SU-DHL-6 (cell line): ENCODE results near the gene ITGAL.
"Not testable (repeated sequence)": the region's sequence is repeated elsewhere in the genome, so short reads cannot be mapped to it uniquely, and the experiment has no call there.

Source experiments
- H2AFZ ChIP-seq: fragments of 200-600 bp; sonication (generic); 2 replicates; pipeline ENCODE4 v1.6.1; 2014; ENCODE audit warnings: low read depth, mild to moderate bottlenecking, moderate library complexity, mixed read lengths, antibody characterized with exemption, low read length; ENCODE audit not compliant: severe bottlenecking
- H3F3A ChIP-seq: fragments of 200-600 bp; shearing (Covaris generic); 2 replicates; pipeline ENCODE4 v1.6.0; 2016; ENCODE audit warnings: antibody characterized with exemption, mild to moderate bottlenecking; ENCODE audit not compliant: insufficient read depth
- H3K27ac ChIP-seq: fragments of 200-600 bp; sonication (generic); 2 replicates; pipeline ENCODE4 v1.5.1; 2016; ENCODE audit warnings: low read depth, mild to moderate bottlenecking, low read length, moderate library complexity, mixed read lengths
- H3K27me3 ChIP-seq: fragments of 200-600 bp; sonication (generic), shearing (Covaris generic); 2 replicates; pipeline ENCODE4 v1.6.0; 2014; ENCODE audit warnings: mild to moderate bottlenecking, low read length
- H3K36me3 ChIP-seq: fragments of 200-600 bp; sonication (generic); 2 replicates; pipeline ENCODE4 v1.6.1; 2014; ENCODE audit warnings: mild to moderate bottlenecking, low read length, mixed read lengths
- H3K4me2 ChIP-seq: fragments of 300-600, 200-600 bp; shearing (Covaris generic), sonication (generic); 2 replicates; pipeline ENCODE4 v1.6.0; 2014; ENCODE audit warnings: low read length, low read depth, mild to moderate bottlenecking; ENCODE audit not compliant: poor library complexity, severe bottlenecking
- H3K4me3 ChIP-seq: fragments of 200-600 bp; sonication (generic); 2 replicates; pipeline ENCODE4 v1.5.1; 2014; ENCODE audit warnings: antibody characterized with exemption, low read length, mild to moderate bottlenecking, mixed read lengths; ENCODE audit not compliant: insufficient read depth, poor library complexity, severe bottlenecking
- H3K79me2 ChIP-seq: fragments of 200-600 bp; sonication (generic); 2 replicates; pipeline ENCODE4 v1.6.1; 2014; ENCODE audit warnings: mild to moderate bottlenecking, low read length, moderate library complexity; ENCODE audit not compliant: insufficient read depth
- H3K9ac ChIP-seq: fragments of 200-600 bp; sonication (generic); 2 replicates; pipeline ENCODE4 v1.7.0; 2014; ENCODE audit warnings: mild to moderate bottlenecking, low read length
- H3K9me2 ChIP-seq: fragments of 200-600 bp; sonication (generic); replicated peaks from 2 replicates; pipeline ENCODE4 v1.6.1; 2014; ENCODE audit warnings: low read length; ENCODE audit not compliant: insufficient read depth
- H3K9me3 ChIP-seq: fragments of 200-600 bp; sonication (generic); 2 replicates; pipeline ENCODE4 v1.6.1; 2014; ENCODE audit warnings: low read length, mixed read lengths; ENCODE audit not compliant: insufficient read depth
- H4K20me1 ChIP-seq: fragments of 200-600 bp; sonication (generic); 2 replicates; pipeline ENCODE4 v1.6.1; 2014; ENCODE audit warnings: low read depth, mild to moderate bottlenecking, antibody characterized with exemption, low read length, moderate library complexity, mixed read lengths
- CTCF ChIP-seq: fragments of 200-600 bp; sonication (generic); IDR thresholded peaks from one replicate; pipeline ENCODE4 v1.5.1; 2017; ENCODE audit warnings: antibody characterized with exemption, mild to moderate bottlenecking, low read length, moderate library complexity; ENCODE audit not compliant: insufficient read depth, poor library complexity, severe bottlenecking
- EZH2phosphoT487 ChIP-seq: fragments of 200-600 bp; sonication (generic), shearing (Covaris generic); conservative IDR thresholded peaks from 2 replicates; pipeline ENCODE4 v1.6.1; 2018; ENCODE audit warnings: mild to moderate bottlenecking, antibody characterized with exemption, low read length, moderate library complexity, mixed read lengths

ITGAL gene

GRCh38 chr16:30457743-30458560 lies 14.6 kb upstream of the ITGAL start:
- no peaks in the 10 kb centered on the region for H3K9me3 ChIP-seq
- H3K36me3 ChIP-seq = no peaks in the 10 kb centered on the region
- no peaks in the 10 kb centered on the region for H4K20me1 ChIP-seq
- peak overlapping the region; percentile 98 for H3K27ac ChIP-seq
- peaks cover 16% of the 10 kb centered on the region; the same call in 1 of the 2 replicates for H3K79me2 ChIP-seq
- H3K9me2 ChIP-seq = no peaks in the 10 kb centered on the region
- H3K4me2 ChIP-seq = peak overlapping the region; percentile 72
- no peak overlapping the region for H3K4me3 ChIP-seq
- H2AFZ ChIP-seq = no peak overlapping the region
- H3K27me3 ChIP-seq = no peaks in the 10 kb centered on the region
- TF ChIP-seq CTCF (no peak), EZH2phosphoT487 (no peak)
- peak overlapping the region; percentile 71 for H3K9ac ChIP-seq
- peaks cover 95% of the 10 kb centered on the region for H3F3A ChIP-seq

GRCh38 chr16:30458561-30459394 lies 13.8 kb upstream of the ITGAL start:
- H3K9me2 ChIP-seq = no peaks in the 10 kb centered on the region
- peak overlapping the region; percentile 71 for H3K9ac ChIP-seq
- TF ChIP-seq EZH2phosphoT487 = no peak
- TF ChIP-seq CTCF = no peak
- peaks cover 10% of the 10 kb centered on the region; the same call in 1 of the 2 replicates for H3K79me2 ChIP-seq
- H2AFZ ChIP-seq = no peak overlapping the region
- peak overlapping the region; percentile 42 for H3K4me3 ChIP-seq
- H3K4me2 ChIP-seq = peak overlapping the region; percentile 72
- H3K9me3 ChIP-seq = no peaks in the 10 kb centered on the region
- H3K27me3 ChIP-seq = no peaks in the 10 kb centered on the region
- H3K36me3 ChIP-seq = no peaks in the 10 kb centered on the region
- H3F3A ChIP-seq = peaks cover 95% of the 10 kb centered on the region
- H3K27ac ChIP-seq = peak overlapping the region; percentile 98
- H4K20me1 ChIP-seq = no peaks in the 10 kb centered on the region

- no peaks in the 10 kb centered on the region for H3K9me2 ChIP-seq
- H2AFZ ChIP-seq = no peak overlapping the region
- TF ChIP-seq EZH2phosphoT487 (no peak), CTCF (no peak)
- H3K27me3 ChIP-seq = no peaks in the 10 kb centered on the region
- peak overlapping the region; percentile 72 for H3K4me2 ChIP-seq
- H3K27ac ChIP-seq = peak overlapping the region; percentile 98
- H3K4me3 ChIP-seq = peak overlapping the region; percentile 42
- no peaks in the 10 kb centered on the region for H3K36me3 ChIP-seq
- H3K9ac ChIP-seq = peak overlapping the region; percentile 71
- H3F3A ChIP-seq = peaks cover 94% of the 10 kb centered on the region
- H4K20me1 ChIP-seq = no peaks in the 10 kb centered on the region
- H3K79me2 ChIP-seq = peaks cover 4% of the 10 kb centered on the region; the same call in 1 of the 2 replicates
- H3K9me3 ChIP-seq = no peaks in the 10 kb centered on the region
These were observed 13.1 kb upstream of the ITGAL start for GRCh38 chr16:30459456-30459855.

GRCh38 chr16:30461426-30461825 lies 11.1 kb upstream of the ITGAL start:
- not testable (repeated sequence) for H3K9me3 ChIP-seq, H3K79me2 ChIP-seq, H3K9me2 ChIP-seq, H3K27me3 ChIP-seq, H2AFZ ChIP-seq, H3K36me3 ChIP-seq, H4K20me1 ChIP-seq, H3K4me3 ChIP-seq
- Histone ChIP-seq H3K27ac (peak overlapping the region; percentile 98), H3F3A (peaks cover 77% of the 10 kb centered on the region), H3K9ac (peak overlapping the region; percentile 25), H3K4me2 (peak overlapping the region; percentile 56)
